DMS 273 (cell line): ENCODE results near the gene GAL3ST3.
"Not testable (repeated sequence)": the region's sequence is repeated elsewhere in the genome, so short reads cannot be mapped to it uniquely, and the experiment has no call there.

Source experiments
- DNase-seq: peaks from one replicate; lab custom pipeline; 2025; ENCODE audit not compliant: unreplicated experiment; lab: John Stamatoyannopoulos, UW

The GAL3ST3 gene

DNA sequence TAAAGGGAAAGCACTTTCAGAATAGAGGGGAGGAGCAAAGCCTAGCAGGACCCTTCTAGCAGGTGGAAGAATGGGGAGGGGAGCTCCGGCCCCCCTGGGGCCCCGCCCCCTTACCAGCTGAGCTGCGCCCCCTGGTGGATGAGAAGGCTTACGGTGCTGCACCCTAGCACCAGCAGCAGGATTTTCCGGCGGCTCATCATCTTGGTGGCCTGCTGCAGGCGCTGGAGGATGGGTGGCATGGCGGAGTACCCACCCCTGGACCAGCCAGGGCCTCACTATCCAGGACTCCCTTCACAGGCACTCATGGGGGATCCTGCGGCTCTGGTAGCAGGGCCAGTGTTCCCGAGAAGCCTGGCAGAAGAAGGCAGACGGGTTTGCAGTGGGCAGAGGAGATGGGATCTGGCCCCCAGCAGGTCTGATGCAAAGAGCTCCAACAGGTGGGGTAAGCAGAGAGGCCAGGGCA lies 3.8 kb downstream of the GAL3ST3 start:
- DNase-seq, result peak; percentile 89

DNA sequence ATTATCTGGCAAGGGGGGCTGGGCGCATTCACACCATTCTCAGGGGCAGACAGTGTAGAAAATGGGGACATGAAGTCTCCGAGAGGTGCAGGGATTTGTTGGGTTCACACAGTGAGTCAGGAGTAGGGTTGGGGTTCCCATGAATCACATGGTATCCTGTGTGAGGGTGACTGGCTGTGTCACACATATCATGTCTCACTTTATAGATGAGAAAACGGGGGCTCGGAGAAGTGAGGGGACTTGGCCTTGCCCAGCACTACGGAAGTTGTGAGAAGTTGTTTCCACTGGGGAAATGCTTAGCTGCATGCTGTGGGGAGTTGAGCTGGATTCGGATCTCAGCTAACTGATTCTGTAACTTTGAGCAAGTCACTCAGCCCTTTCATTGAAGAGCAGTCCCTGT lies 4.2 kb downstream of the GAL3ST3 start:
- no peak for DNase-seq

DNA sequence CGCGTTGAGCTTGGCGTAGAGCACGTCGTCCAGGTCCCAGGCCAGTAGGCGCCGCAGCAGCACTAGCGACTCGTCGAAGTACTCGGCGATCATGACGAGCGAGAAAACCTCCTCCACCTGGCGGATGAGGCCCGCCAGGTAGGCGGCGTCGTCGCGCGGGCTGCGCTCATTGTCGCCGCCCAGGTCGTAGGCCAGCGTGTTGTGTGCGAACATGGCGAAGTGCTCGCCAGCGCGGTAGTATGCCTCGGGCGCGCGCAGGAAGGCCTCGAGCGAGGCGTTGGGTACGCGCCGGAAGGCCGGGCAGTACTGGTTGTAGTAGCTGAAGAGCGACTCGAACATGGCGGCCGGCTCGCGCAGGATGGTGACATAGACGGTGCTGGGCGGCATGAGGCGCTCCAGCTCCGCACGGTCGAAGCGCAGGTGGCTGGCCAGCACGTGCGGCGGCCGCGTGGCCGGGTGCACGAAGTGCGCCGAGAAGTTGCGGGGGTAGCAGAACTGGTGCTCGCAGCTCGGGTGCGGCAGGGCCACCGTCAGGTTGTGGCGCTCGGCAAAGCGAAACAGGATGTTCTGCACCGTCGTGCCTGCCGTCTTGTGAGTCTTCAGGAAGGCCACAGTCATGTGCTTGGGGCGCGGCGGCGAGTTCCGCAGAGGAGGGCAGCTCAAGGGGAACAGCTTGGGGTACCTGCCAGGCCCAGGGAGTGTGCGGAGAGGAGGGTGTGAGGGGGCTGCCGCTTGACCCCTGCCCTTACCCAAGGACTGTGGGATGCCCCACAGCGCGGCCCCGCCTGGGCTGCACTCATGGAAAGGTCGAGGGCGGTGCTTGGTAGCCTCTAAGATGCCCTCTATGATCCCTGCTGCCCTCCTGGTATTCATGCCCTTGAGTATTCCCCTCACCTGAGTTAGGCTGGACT lies 5.7 kb downstream of the GAL3ST3 start:
- DNase-seq, result no peak

DNA sequence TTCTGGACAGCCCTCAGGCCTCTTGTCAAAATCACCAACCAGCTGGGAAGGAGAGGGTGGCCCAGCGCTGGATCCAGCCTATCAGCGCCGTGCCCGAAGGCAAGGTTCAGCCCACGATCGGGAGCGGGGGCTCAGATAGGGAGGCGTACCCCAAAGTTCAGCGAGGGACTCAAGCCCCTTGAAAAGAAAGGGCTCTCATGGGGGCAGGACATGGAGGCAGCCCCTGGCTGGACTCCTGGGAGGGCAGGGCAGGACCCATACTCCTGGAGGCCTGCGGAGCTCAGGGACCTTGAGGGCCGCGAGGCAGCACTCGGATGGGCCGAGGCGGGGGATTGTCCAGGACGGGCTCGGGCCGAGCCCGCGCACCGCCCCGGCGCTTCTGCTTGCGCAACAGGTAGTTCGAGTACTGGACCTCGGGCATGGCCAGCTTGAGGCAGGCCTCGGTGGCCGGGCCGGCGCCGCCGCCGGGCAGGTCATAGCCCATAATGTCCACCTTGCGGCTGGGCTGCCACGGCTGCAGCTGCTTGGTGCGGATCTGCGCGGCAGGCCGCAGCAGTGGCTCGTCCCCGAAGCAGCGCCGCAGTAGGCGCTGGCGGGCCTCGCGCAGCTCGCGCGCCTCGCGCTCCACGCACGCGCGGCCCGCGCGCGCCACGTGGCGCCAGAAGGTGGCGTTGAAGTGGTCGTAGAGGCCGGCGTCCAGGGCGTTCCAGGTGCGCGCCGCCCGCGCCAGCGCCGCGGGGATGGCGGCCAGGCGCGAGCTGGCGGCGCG lies 6.5 kb downstream of the GAL3ST3 start:
- DNase-seq, result no peak

DNA sequence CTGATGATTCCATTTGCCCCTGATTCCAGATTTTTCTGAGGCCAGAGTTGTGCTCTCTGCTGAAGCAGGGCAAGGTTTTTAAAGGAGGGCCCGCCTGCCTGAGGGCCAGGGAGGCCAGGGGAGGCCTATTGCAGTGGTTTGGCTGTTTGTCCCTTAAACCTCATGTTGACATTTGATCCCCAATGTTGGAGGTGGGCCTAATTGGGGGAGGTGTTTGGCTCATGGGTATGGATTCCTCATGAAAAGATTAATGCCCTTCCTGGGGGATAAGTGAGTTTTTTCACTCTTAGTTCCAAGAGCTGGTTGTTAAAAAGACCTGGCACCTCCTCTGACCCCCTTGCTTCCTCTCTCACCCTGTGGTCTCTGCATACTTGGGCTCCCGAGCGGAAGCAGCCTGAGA lies 9.2 kb downstream of the GAL3ST3 start:
- no peak for DNase-seq

DNA sequence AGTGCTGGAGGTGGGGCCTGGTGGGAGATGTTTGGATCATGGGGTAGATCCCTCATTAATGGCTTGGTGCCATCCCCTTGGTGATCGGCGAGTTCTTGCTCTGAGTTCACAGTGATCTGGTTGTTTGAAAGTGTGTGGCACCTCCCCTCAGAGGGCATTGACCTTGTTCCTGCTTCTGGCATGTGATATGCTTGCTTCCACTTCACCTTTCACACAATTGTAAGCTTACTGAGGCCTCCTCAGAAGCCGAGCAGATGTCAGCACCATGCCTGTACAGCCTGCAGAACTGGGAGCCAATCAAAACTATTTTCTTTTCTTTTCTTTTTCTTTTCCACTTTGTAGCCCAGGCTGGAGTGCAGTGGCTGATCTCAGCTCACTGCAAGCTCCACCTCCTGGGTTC lies 11.6 kb downstream of the GAL3ST3 start:
- no peak for DNase-seq

DNA sequence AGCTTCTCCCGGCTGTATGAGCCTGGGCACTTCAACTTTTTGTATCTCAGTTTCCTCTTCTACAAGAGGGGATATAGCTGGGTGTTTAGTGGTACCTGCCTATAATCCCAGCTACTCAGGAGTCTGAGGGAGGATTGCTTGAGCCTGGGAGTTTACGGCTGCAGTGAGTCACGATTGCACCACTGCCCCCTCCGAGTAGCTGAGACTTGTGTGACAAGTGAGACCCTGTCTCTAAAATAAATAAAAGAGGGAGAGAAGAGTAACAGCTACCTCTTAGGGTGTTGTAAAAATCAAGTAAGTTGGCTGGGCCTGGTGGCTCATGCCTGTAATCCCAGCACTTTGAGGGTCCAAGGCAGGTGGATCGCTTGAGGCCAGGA lies 12.6 kb downstream of the GAL3ST3 start:
- DNase-seq, result no peak

DNA sequence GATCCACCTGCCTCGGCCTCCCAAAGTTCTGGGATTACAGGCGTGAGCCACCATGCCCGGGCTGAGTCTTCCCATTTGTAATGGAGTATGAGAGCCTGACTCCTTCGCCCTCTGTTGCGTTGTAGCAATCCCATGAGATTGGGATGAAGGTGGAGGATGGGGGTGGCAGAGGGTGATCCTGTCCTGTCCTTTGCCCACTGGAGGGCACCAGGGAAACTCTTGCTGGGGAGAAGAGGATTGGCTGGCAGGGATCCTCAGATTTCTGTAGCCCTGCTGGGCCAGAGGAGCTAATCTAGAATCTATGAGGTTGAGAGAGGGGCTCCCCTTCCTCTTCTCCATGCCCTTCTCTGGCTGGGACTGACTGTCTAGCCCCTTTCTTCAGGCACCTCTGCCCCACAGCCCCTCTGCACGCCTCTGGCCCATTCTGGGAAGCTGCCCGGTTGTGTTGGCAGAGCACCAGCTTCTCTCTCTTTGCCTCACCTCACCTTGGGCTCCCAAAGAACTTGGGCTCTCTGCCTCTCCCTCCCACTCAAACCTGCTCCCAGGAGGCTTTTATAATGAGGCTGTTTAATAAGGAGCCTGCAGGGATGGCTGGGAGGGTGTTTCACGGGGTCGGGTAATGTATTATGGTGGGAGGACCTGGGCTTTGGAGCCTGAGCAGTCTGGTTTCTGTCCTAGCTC lies 13.2 kb downstream of the GAL3ST3 start:
- peak; percentile 50 for DNase-seq

DNA sequence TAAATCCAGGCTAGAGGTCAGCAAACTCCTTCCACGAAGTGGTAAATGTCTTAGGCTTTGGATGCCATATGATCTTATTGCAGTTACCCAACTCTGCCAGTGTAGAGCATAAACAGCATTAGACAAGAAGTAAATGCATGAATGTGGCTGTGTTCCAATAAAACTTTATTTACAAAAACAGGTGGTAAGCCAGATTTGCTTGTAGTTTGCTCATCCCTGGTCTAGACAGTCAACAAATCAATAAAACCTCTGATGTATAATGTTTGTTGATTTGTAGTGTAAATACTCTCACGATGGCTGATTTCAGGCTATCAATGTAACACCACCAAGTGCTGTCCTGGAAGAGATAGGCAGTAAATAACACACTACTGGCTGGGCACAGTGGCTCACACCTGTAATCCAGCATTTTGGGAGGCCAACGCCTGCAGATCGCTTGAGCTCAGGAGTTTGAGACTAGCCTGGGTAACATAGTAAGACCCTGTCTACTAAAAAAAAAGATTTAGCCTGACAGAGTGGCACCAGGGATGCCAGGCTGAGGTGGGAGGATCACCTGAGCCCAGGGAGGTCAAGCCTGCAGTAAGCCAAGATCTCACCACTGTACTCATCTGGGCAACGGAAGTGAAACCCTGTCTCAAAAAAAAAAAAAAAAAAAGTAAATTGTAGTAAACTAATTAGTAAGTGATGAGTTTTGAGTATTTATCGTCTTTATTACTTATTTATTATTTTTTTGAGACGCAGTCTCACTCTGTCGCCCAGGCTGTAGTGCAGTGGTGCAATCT lies 15.8 kb downstream of the GAL3ST3 start:
- peak; percentile 16 for DNase-seq

DNA sequence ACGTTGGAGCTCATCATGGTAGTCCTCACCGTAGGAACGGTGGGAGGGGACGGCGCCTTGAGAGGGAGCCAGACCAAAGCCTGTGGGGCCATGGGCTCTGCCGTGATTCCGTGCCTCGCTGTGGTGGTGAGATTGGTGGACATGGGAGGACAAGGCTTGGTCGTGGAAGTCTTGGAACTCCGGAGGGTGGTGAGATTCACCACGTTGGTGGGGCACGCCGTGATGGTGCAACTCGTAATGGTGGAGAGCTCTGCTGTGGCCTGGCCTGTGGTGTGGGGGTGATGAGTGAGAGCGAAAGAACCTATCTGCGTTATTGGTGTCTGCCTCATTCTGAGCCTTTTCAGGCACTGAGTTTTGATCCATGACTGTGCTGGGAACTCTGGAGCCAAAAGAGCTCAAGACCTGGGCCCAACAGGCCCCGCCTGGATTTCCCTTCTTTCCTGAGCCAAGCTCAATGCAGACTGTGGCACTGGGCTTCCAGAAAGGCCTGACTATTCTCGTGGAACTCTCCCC lies 22.9 kb downstream of the GAL3ST3 start, which contains the start of gene CATSPER1:
Gene CATSPER1, minus strand, starts transcription at position 463 of the 513 bp plus-strand sequence. Its CDS starts 100 bp downstream, at position 363.
- no peak for DNase-seq

DNA sequence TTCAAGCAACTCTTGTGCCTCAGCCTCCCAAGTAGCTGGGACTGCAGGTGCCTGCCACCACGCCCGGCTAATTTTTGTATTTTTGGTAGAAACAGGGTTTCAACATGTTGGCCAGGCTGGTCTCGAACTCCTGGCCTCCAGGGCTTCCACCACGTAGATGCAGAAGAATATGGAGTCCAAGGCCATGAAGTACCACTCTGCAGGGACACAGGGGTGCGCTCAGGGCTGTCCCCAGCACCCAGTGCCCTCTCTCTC lies 25.8 kb downstream of the GAL3ST3 start:
- not testable (repeated sequence) for DNase-seq

DNA sequence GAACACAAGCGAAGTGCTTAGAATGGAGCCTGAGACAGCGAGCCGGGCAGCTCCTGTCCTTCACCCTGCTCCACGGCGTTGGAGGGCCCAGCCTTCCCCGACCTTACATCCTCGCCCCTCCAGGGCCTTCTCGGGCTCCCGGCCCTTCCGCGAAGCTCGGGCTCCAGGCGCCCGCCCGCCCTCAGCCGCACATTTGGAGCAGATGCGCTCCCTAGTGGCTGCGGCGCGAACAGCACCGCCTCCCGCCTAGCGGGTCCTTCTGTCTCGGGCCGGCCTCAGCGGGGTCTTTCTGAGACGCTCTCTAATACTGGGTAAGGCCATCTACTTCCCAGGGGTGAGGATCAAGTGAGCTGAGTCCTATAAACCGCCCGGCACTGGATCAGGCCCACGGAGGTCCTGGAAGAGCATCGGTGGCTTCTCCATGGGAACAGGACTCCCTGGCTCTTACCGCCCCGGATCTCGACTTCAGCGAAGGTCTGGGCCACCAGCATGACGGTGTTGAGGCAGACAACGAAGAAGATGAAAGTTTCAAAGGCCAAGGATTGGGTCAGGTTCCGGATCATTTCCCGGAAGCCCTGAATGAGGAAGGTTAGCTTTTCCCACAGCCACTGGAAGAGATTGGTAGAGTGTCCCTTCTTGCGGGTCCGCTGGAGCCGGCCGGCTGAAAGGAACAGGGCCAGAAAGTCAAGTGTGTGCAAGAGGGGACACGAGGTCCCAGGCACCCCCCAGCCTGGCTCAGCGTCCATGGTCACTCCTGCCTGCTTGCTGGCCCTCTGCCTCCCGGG lies 26.4 kb downstream of the GAL3ST3 start:
- DNase-seq, result peak; percentile 86

DNA sequence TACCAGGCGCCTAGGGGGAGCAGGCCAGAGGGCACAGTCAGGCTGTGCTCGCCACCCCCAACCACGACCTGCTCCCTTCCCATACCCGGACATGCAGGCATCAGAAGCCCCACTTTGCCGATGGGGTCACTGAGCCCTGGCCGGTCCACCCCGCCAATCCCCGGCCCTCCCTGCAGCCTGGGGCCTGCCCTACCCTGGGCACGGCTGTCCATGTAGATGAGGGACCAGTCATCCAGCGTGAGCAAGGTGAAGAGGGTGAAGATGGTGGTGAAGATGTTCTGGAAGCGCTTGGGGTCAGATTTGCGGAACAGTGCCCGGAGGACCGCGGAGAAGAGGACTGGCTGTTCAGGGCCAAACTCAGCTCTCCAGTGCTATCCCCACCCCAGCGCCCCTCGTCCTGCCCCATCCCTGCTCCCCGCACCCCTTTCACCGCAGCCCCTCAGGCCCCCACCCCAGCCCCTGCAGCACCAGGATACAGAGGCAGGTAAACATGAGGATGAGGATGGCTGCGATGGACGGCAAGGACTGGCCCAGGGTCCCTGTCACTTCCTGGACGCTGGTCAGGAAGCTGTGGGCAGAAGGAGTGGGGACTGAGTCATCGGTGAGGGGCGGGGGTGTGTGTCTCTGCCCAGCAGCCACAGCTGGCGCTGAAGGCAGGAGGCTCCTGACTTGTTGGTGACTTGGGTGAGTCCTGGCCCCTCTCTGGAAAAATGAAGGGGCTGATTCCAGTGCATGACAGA lies 28.2 kb downstream of the GAL3ST3 start:
- no peak for DNase-seq

DNA sequence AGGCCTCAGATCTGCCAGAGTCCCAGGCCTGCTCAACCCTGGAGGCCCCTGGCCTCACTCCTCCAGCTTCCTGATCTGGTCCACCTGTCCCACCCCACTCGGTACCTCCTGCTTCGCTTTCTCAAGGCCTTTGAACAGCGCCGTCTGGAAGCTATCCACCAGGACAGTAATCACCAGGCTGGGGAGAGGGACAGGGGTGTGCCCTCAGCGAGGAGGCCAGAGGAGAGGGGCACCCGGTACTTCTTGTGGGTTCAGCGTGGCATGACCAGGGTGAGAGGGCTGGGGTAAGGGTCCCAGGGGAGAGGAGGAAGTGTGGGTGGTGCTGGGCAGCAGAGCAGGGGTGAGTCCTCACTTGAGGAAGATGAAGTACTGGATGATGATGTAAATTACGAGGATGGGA lies 28.7 kb downstream of the GAL3ST3 start:
- DNase-seq, result no peak

DNA sequence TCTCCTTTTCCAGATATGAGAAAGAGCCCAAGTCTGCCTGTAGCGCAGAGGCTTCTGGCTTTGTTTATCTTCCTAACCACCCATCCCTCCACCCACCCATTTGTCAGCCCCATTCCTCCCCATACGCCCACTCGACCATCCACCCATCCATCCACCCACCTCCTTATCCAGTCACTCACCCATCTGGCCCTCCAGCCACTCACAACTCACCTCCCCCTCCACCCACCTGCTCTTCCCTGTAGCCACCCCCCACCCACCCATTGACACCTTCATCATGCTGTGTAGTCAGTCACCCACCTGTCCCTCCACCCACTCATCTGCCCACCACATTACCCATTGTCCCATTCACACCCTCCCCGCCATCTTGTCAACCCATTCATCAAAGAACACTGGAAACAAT lies 31.6 kb downstream of the GAL3ST3 start:
- DNase-seq, result no peak

DNA sequence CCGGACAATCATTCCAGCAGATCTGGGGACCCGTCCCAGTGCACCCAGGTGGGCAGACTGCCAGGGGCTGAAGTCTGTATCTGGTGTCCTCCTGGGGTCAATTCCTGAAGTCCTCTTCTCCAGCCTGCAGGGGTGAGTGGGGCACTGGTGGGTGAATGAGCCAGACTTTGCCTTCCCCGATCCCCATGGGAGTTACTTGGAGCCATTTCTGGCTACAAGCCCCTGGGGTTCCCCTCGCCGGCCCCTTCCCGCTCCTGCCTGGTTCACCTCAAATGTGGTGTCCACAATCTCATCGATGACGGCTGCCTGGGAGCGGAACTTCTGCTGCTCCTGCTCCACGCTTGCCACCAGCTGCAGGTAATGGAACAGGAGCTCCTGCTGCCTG lies 32.2 kb downstream of the GAL3ST3 start:
- DNase-seq, result no peak

DNA sequence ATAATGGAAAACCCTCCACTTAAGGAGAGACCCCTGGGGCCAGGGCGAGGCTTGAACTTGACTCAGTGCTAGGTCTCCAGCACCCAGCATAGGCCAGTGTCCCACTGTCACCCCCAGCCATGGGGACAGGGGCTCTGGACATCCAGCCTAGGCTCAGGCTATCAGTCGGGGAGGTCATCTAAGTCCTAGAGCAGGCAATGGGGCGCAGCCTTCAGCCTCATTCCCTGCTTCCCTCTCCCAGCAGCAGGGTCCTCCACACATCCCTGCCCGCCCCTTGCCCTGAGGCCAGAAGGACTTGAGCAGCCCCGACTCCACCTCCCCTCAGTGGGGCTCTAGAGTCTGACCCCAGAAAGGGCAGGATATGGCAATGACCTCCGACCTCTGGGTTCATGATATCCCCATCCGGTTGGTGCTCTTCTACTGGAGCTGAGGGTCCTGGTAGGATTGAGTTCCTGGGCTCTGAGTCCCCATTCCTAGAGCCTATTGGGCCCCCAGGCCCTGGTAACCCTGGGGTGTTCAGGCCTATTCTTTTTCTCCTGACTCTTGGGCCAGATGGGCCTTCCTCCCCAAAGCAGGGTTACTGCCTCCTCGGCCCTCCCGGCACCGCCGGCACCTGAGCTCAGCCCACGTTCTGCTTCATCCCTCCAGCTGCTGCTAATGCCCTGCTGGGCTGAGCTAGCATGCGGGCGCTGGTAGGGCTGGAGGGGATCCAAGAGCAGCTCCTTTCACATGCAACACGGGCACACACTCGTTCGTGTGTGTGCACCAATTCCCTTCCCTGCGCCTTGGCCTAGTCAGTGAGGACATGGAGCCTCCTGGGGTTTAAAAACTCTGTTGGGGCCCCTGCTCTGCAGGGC lies 32.8 kb downstream of the GAL3ST3 start:
- DNase-seq, result peak; percentile 90

DNA sequence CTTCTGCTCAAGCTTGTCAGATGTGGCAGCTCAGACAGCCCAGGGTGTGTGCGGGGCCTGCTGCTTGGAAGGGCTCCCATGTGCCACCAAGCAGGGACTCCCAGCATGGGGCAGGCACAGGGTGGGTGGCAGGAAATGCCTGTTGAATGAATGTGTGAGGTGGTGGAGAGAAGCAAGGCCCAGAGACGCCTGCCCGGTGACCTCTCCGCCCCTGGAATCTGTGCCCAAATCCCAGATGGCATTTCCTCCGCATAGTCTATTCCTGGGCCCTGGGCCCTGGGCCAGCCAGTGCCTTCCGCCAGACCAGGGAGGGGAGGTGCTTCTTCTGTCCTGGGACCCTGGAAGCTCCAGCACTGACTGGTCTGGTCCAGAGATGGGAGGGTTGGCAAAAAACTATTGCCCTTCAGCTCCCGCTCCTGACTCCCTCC lies 33.5 kb downstream of the GAL3ST3 start:
- peak; percentile 63 for DNase-seq
